NCI-H128 (cell line): ENCODE results near the gene FAM168A.

Experiments
- DNase-seq: peaks from one replicate; lab custom pipeline; 2025; ENCODE audit not compliant: unreplicated experiment; lab: John Stamatoyannopoulos, UW

The FAM168A gene

GRCh38 chr11:73379189-73379880 is 218.6 kb downstream of the FAM168A start:
- no peak for DNase-seq

- no peak for DNase-seq
Measured at GRCh38 chr11:73376803-73377629, 220.9 kb downstream of the FAM168A start.

GRCh38 chr11:73376160-73376802 is 221.6 kb downstream of the FAM168A start, which contains the start of gene RELT:
TSS of gene RELT (plus strand) at chr11:73376399. CDS start at chr11:73389137, 12,738 bp downstream.
- peak; percentile 85 for DNase-seq

GRCh38 chr11:73375830-73376159 is 222.1 kb downstream of the FAM168A start:
- DNase-seq = no peak

- no peak for DNase-seq
Measured at GRCh38 chr11:73374151-73374550, 223.8 kb downstream of the FAM168A start.

GRCh38 chr11:73372375-73372993 is 225.4 kb downstream of the FAM168A start:
- DNase-seq = no peak

GRCh38 chr11:73367482-73368024 is 230.4 kb downstream of the FAM168A start:
- DNase-seq = no peak

GRCh38 chr11:73366953-73367352 is 231.0 kb downstream of the FAM168A start:
- DNase-seq = no peak

GRCh38 chr11:73366265-73366610 is 231.7 kb downstream of the FAM168A start:
- no peak for DNase-seq

GRCh38 chr11:73365352-73366264 is 232.3 kb downstream of the FAM168A start:
- no peak for DNase-seq

GRCh38 chr11:73363147-73363546 is 234.8 kb downstream of the FAM168A start:
- DNase-seq = no peak

GRCh38 chr11:73361953-73362776 is 235.7 kb downstream of the FAM168A start:
- no peak for DNase-seq

- no peak for DNase-seq
Measured at GRCh38 chr11:73360743-73361369, 237.1 kb downstream of the FAM168A start.

GRCh38 chr11:73359930-73360742 is 237.8 kb downstream of the FAM168A start:
- DNase-seq = no peak

- DNase-seq = no peak
Measured at GRCh38 chr11:73359341-73359740, 238.6 kb downstream of the FAM168A start.

GRCh38 chr11:73358071-73358470 is 239.8 kb downstream of the FAM168A start:
- DNase-seq = no peak

- no peak for DNase-seq
Measured at GRCh38 chr11:73356979-73357860, 240.7 kb downstream of the FAM168A start.
